ENCODE data around the gene PRDM2. TPM values are rescaled to one million over a fixed set of nuclear protein-coding genes. Genes with fewer than 3 reads are reported as not detected.

PRDM2 gene
- total RNA-seq, 4 donors from 2014 or later, result 26.3 to 39.5 (median 34.6) TPM

DNA sequence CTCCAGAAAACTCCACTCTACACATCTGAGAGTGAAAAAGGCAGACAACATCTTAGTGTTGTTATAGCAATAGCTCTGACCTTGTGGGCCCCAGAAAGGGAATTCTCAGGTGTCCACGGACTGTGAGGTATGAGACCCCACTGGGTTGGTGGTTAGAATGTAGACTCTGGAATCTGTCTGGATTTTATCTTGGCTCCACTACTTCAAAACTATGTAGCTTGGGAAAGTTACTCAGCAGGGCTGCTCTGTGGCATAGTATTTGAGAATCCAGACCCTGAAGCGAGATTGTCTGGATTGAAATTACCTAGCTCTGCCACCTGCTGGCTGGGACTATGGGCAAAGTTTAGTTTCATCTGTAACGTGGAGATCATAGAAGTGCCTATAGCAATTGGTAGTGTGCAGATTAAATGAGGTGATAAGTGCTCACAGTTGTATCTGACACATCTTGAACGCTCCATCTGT, 25.8 kb downstream of the PRDM2 start:
- DNase-seq (ENCODE audit: low spot score) (no peak), ATAC-seq (ENCODE audit: low FRiP score) (peak; percentile 51)
- TF ChIP-seq, protein P1, sequence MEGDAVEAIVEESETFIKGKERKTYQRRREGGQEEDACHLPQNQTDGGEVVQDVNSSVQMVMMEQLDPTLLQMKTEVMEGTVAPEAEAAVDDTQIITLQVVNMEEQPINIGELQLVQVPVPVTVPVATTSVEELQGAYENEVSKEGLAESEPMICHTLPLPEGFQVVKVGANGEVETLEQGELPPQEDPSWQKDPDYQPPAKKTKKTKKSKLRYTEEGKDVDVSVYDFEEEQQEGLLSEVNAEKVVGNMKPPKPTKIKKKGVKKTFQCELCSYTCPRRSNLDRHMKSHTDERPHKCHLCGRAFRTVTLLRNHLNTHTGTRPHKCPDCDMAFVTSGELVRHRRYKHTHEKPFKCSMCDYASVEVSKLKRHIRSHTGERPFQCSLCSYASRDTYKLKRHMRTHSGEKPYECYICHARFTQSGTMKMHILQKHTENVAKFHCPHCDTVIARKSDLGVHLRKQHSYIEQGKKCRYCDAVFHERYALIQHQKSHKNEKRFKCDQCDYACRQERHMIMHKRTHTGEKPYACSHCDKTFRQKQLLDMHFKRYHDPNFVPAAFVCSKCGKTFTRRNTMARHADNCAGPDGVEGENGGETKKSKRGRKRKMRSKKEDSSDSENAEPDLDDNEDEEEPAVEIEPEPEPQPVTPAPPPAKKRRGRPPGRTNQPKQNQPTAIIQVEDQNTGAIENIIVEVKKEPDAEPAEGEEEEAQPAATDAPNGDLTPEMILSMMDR (IDR thresholded peaks at IDR 0.05), result no peak

- DNase-seq (ENCODE audit: low spot score), result no peak
- TF ChIP-seq, protein P1 (IDR thresholded peaks at IDR 0.05), result no peak
- ATAC-seq (ENCODE audit: low FRiP score), result no peak
Measured at GRCh38 chr1:13728091-13728715, 28.2 kb downstream of the PRDM2 start.

GRCh38 chr1:13730291-13730690, 30.3 kb downstream of the PRDM2 start:
- no peak for ATAC-seq (ENCODE audit: low FRiP score)
- TF ChIP-seq, protein P1 (IDR thresholded peaks at IDR 0.05), result no peak

GRCh38 chr1:13730751-13731482, 30.9 kb downstream of the PRDM2 start:
- no peak for ATAC-seq (ENCODE audit: low FRiP score)
- DNase-seq (ENCODE audit: low spot score), result no peak

More at GRCh38 chr1:13730291-13730690, 30.3 kb downstream of the PRDM2 start:
- no peak for DNase-seq (ENCODE audit: low spot score)

GRCh38 chr1:13731897-13732296, 31.9 kb downstream of the PRDM2 start:
- ATAC-seq (ENCODE audit: low FRiP score) (no peak), DNase-seq (ENCODE audit: low spot score) (no peak)
- TF ChIP-seq, protein P1 (IDR thresholded peaks at IDR 0.05), result no peak

More at GRCh38 chr1:13730751-13731482, 30.9 kb downstream of the PRDM2 start:
- TF ChIP-seq, protein P1 (IDR thresholded peaks at IDR 0.05), result no peak

DNA sequence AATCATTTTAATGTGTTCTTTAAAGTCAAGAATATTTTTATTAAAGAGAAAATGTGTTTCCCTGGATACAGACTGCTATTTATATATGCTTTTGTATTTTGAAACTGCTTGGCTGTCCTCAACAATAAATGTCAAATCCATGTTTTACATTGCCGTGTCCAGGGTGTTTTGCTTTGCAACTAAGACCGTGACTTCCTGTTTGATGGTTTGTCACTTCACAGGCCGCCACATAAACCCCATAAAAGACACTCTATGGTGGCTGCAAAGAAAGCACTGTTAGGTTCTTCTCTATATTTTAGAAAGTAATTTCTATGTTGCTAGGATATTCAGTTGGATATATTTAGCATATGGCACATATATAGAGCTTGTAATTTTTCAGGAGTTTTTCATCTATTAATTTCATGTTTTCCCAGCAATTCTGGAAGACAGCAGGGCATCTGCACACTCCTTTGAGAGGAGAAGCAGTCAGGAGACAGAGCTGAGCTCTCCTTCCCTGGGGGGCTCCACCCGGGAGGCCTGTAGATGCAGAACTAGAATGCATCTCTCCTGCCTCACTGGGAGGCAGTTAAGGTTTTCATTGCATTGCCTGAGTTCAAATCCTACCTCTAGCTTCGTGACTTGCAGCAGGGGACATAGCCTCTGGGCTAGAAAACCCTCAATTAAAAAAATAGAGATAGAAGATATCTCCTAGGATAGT, 33.1 kb downstream of the PRDM2 start:
- DNase-seq (ENCODE audit: low spot score), result no peak
- TF ChIP-seq, protein P1 (IDR thresholded peaks at IDR 0.05), result no peak
- no peak for ATAC-seq (ENCODE audit: low FRiP score)
